HEK293 (cell line): ENCODE results near the gene DEFB127.

ENCODE experiments used
- CTCF ChIP-seq: fragments of 450-650 bp; formaldehyde crosslinking; IDR thresholded peaks from 2 replicates; pipeline ENCODE4 v1.5.1; 2016; ENCODE audit warnings: missing biosample characterization, missing genetic modification characterization
- MYNN ChIP-seq: fragments of 450-650 bp; formaldehyde crosslinking; IDR thresholded peaks from 2 replicates; pipeline ENCODE4 v1.5.1; 2016; ENCODE audit warnings: missing biosample characterization, missing genetic modification characterization, borderline replicate concordance
- SALL2 ChIP-seq: fragments of 450-650 bp; formaldehyde crosslinking; IDR thresholded peaks from 2 replicates; pipeline ENCODE4 v1.5.0; 2017; ENCODE audit warnings: missing biosample characterization, mild to moderate bottlenecking, missing genetic modification characterization, borderline replicate concordance
- SCRT1 ChIP-seq: fragments of 450-650 bp; formaldehyde crosslinking; IDR thresholded peaks from 2 replicates; pipeline ENCODE4 v1.5.1; 2016; ENCODE audit warnings: missing biosample characterization, missing genetic modification characterization, borderline replicate concordance
- ZNF19 ChIP-seq: fragments of 450-650 bp; formaldehyde crosslinking; IDR thresholded peaks from 2 replicates; pipeline ENCODE4; 2016; ENCODE audit warnings: missing biosample characterization, missing genetic modification characterization, low read depth
- ZNF560 ChIP-seq: fragments of 450-650 bp; formaldehyde crosslinking; IDR thresholded peaks from 2 replicates; pipeline ENCODE4 v1.5.1; 2017; ENCODE audit warnings: missing biosample characterization, missing genetic modification characterization, borderline replicate concordance
- ZNF830 ChIP-seq: fragments of 450-650 bp; IDR thresholded peaks from 2 replicates; pipeline ENCODE4 v1.5.0; 2018; ENCODE audit warnings: missing biosample characterization, missing genetic modification characterization, low read depth, mild to moderate bottlenecking, moderate library complexity

- TF ChIP-seq MYNN (tag by site-specific recombination) (no peak), SALL2 (tag by site-specific recombination) (no peak), CTCF (tag by site-specific recombination) (no peak), ZNF19 (tag by site-specific recombination) (no peak), SCRT1 (tag by site-specific recombination) (no peak), ZNF830 (no peak), ZNF560 (no peak)
Measured at GRCh38 chr20:164618-165017, 7.4 kb downstream of the DEFB127 start.
